Activated CD8-positive, alpha-beta T cell treated with anti-CD3 and anti-CD28 coated beads for 36 hours (primary cell): ENCODE results near the gene NFATC4. TPM values are rescaled to one million over a fixed set of nuclear protein-coding genes. Genes with fewer than 3 reads are reported as not detected.

Experiments used
- ATAC-seq: fragments of 200-7000 bp; cut with Tn5 transposase; one replicate; pipeline ENCODE4 v1.10.0; 2021; ENCODE audit warnings: mild to moderate bottlenecking, moderate library complexity
- CTCF ChIA-PET: fragments of 350-600 bp; sonication (Branson Sonifier 250); formaldehyde crosslinking; loops from one replicate; lab custom pipeline; 2021; ENCODE audit warnings: antibody characterized with exemption; lab: Charles Lee
- POLR2A ChIA-PET: fragments of 350-600 bp; sonication (Branson Sonifier 250); formaldehyde crosslinking; loops from one replicate; lab custom pipeline; 2021; ENCODE audit warnings: antibody characterized with exemption; lab: Charles Lee
- DNase-seq: peaks from one replicate; pipeline ENCODE4 v3.0.0-alpha.2; 2020
- H3K27ac Mint-ChIP-seq: one replicate; pipeline ENCODE4 v1.8.0; 2021; ENCODE audit warnings: mild to moderate bottlenecking, mixed read lengths
- H3K27me3 Mint-ChIP-seq: one replicate; pipeline ENCODE4 v1.8.0; 2021; ENCODE audit warnings: mixed read lengths
- H3K36me3 Mint-ChIP-seq: one replicate; pipeline ENCODE4 v1.8.0; 2021; ENCODE audit warnings: low read depth, mixed read lengths
- H3K4me1 Mint-ChIP-seq: one replicate; pipeline ENCODE4 v1.8.0; 2021; ENCODE audit warnings: low read depth, mixed read lengths
- H3K4me3 Mint-ChIP-seq: one replicate; pipeline ENCODE4 v1.8.0; 2021; ENCODE audit warnings: mild to moderate bottlenecking, moderate library complexity, mixed read lengths
- H3K9me3 Mint-ChIP-seq: one replicate; pipeline ENCODE4 v1.8.0; 2021; ENCODE audit warnings: mixed read lengths
- intact Hi-C: fragments of 100-400 bp; cut with micrococcal nuclease; formaldehyde crosslinking; loops from one replicate; pipeline ENCODE4 v1.10.0; 2022
- total RNA-seq, 2 experiments: library from RNA; stranded (reverse); gene quantifications; one replicate each; pipeline ENCODE4 v1.2.3, GENCODE V29; 2021
- TF ChIP-seq, protein P1 (sequence below): fragments of 200-600 bp; IDR thresholded peaks from one replicate; pipeline ENCODE4 v1.8.0; 2022; ENCODE audit warnings: antibody characterized with exemption, mild to moderate bottlenecking

Gene NFATC4
- total RNA-seq, 2 experiments from 2014 or later: 1.3 to 2.0 TPM

DNA sequence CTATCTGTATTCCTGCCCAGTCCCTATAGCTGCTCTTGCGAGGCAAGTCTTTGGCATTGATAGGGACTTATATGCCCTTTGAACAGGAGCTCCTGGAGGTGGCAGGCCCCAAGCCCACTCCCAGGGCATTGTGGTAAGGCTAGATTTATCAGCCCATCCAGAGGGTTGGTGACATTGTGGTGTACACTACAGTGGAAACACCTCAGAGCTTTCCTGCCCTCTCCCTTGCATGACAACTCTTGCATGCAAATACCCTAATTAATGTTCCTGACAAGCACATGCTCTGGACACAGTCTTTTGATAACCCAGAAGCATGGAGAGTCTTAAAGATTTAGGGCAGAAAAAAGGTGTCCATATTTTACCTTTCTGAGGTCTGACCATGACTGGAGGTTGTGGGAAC lies 27.4 kb upstream of the NFATC4 start:
- POLR2A ChIA-PET: interaction anchor here (1.0 to 4.8 kb wide), 3 partner anchors 11 to 90 kb away, joined by 3 to 40 read pairs (median 3); partner anchors contain the start of genes CBLN3 and KHNYN
- Mint-ChIP-seq H3K27me3 (peaks cover 6% of the 10 kb centered on the region), H3K27ac (no peak overlapping the region), H3K4me3 (no peak overlapping the region), H3K36me3 (no peaks in the 10 kb centered on the region), H3K9me3 (no peaks in the 10 kb centered on the region), H3K4me1 (peaks cover 13% of the 10 kb centered on the region)
- CTCF ChIA-PET: interaction anchor here (0.7 to 12.7 kb wide), 8 partner anchors 9 to 99 kb away, joined by 3 to 454 read pairs (median 5); partner anchors contain the start of genes CBLN3 and KHNYN
- no peak for ATAC-seq
- intact Hi-C loops: no loop called here
- DNase-seq: no peak
- TF ChIP-seq, protein P1, sequence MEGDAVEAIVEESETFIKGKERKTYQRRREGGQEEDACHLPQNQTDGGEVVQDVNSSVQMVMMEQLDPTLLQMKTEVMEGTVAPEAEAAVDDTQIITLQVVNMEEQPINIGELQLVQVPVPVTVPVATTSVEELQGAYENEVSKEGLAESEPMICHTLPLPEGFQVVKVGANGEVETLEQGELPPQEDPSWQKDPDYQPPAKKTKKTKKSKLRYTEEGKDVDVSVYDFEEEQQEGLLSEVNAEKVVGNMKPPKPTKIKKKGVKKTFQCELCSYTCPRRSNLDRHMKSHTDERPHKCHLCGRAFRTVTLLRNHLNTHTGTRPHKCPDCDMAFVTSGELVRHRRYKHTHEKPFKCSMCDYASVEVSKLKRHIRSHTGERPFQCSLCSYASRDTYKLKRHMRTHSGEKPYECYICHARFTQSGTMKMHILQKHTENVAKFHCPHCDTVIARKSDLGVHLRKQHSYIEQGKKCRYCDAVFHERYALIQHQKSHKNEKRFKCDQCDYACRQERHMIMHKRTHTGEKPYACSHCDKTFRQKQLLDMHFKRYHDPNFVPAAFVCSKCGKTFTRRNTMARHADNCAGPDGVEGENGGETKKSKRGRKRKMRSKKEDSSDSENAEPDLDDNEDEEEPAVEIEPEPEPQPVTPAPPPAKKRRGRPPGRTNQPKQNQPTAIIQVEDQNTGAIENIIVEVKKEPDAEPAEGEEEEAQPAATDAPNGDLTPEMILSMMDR: no peak

DNA sequence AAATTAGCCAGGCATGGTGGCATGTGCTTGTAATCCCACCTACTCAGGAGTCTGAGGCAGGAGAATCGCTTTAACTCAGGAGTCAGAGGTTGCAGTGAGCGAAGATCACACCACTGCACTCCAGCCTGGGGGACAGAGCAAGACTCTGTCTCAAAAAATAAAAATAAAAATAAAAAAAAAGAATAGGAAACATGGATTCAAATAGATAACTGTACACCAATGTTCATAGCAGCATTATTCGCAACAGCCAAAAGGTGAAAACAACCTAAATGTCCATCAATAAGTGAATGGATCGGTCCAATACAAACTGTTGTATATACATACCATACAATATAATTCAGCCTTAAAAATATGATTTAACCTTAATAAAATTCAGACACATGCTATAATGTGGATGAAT lies 25.1 kb upstream of the NFATC4 start:
- Mint-ChIP-seq H3K27me3 (peaks cover 10% of the 10 kb centered on the region), H3K36me3 (no peaks in the 10 kb centered on the region), H3K27ac (no peak overlapping the region), H3K9me3 (no peaks in the 10 kb centered on the region), H3K4me3 (no peak overlapping the region), H3K4me1 (peaks cover 12% of the 10 kb centered on the region)
- TF ChIP-seq, protein P1: no peak
- intact Hi-C loops: no loop called here
- POLR2A ChIA-PET: no interaction called here
- DNase-seq (no peak), ATAC-seq (no peak)
- CTCF ChIA-PET: interaction anchor here (1.0 to 12.7 kb wide), 6 partner anchors 10 to 94 kb away, joined by 3 to 454 read pairs (median 32); partner anchors contain the start of genes ADCY4, CBLN3 and KHNYN

DNA sequence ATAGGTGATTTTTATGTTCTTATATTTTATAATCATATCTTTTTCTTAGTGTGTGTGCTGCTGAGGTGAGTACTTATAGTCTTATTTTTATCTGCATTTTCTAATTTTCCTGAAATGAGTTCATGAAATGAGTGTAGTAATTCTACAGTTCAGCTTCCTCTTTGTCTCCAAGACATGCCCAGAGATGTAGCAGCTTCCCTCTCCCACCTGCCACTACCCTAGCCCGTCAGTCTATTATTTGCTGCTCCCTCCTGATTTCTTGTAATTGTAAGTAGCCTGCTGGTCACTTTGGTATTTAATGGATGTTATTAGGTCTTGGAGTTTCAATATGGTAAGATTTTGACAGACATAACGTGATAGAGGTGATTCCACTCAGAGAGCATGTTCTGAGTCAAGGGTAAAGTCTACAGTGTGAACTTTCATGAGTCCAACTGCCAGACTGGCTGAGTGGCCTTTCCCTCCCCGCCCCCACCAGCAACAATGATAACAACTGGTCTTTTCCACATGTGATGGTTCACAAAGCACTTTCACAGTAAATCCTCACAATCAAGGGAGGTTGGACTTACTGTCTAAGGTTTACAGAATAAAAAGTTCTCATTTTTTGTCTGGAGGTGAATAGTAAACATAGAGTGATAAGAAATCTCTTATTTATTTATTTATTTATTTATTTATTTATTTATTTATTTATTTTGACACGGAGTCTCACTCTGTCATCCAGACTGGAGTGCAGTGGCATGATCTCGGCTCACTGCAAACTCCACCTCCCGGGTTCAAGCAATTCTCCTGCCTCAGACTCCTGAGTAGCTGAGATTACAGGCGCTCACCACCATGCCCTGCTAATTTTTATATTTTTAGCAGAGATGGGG lies 24.0 kb upstream of the NFATC4 start:
- Mint-ChIP-seq H3K27ac (no peak overlapping the region), H3K27me3 (peaks cover 13% of the 10 kb centered on the region), H3K4me3 (no peak overlapping the region), H3K9me3 (no peaks in the 10 kb centered on the region), H3K36me3 (no peaks in the 10 kb centered on the region), H3K4me1 (peaks cover under 1% of the 10 kb centered on the region)
- intact Hi-C loops: no loop called here
- TF ChIP-seq, protein P1: no peak
- DNase-seq: no peak
- ATAC-seq: no peak
- POLR2A ChIA-PET: no interaction called here
- CTCF ChIA-PET: interaction anchor here (1.0 to 5.7 kb wide), 4 partner anchors 11 to 88 kb away, joined by 3 to 70 read pairs (median 4); partner anchors contain the start of gene ADCY4

DNA sequence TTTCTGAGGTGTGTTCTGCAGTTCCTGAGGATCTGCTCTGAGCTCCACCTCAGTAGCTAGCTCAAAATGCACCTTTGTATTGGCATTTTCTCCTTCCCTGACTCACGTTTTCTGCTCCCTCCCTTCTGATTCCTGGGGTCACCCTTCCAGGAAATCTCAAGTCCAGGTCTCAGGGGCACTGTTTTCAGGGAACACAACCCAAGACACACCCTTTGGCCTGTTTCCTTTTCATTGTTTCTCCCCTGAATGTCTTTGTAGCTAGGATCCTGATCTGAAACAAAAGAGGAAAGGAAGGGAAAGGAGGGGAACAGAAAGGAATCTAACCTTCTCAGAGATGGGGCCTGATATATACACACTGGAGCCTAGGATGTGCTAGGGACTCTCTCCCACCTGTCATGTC lies 20.9 kb upstream of the NFATC4 start:
- no peaks in the 10 kb centered on the region for H3K9me3 Mint-ChIP-seq
- no peak for DNase-seq
- CTCF ChIA-PET: interaction anchor here (1.3 to 5.7 kb wide), 3 partner anchors 14 to 89 kb away, joined by 3 to 70 read pairs (median 8); partner anchors contain the start of gene ADCY4
- no peak overlapping the region for H3K4me3 Mint-ChIP-seq
- no peak overlapping the region for H3K27ac Mint-ChIP-seq
- intact Hi-C loops: no loop called here
- peaks cover 27% of the 10 kb centered on the region for H3K27me3 Mint-ChIP-seq
- POLR2A ChIA-PET: no interaction called here
- ATAC-seq: no peak
- TF ChIP-seq, protein P1: no peak
- no peaks in the 10 kb centered on the region for H3K4me1 Mint-ChIP-seq
- H3K36me3 Mint-ChIP-seq: no peaks in the 10 kb centered on the region
